GM19328 (cell line): ENCODE results near the gene FAAH.

ENCODE experiments used
- ATAC-seq: cut with Tn5 transposase; IDR thresholded peaks from one replicate; pipeline ENCODE4 v1.9.1; 2021; ENCODE audit warnings: mild to moderate bottlenecking, moderate library complexity; ENCODE audit not compliant: unreplicated experiment

FAAH gene

DNA sequence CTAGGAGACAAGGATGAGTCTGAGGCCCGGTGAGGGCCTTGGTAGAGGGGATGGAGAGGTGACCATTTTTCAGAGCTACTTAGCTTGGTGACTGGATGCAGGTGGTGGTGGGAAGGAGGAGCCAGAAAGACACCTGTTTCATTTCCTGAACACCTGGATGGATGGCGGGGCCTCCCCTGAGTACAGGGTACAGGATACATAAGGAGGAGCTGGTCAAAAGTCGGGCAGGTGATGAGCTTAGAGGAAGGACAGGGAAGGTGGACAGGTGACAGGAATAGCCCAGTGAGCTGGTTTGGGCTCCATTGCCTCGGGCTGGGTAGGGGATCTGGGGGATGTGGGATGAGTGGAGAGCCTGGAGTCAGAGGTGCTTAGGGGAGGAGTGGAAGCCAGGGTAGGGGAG is 6.3 kb downstream of the FAAH start:
- ATAC-seq = no peak

DNA sequence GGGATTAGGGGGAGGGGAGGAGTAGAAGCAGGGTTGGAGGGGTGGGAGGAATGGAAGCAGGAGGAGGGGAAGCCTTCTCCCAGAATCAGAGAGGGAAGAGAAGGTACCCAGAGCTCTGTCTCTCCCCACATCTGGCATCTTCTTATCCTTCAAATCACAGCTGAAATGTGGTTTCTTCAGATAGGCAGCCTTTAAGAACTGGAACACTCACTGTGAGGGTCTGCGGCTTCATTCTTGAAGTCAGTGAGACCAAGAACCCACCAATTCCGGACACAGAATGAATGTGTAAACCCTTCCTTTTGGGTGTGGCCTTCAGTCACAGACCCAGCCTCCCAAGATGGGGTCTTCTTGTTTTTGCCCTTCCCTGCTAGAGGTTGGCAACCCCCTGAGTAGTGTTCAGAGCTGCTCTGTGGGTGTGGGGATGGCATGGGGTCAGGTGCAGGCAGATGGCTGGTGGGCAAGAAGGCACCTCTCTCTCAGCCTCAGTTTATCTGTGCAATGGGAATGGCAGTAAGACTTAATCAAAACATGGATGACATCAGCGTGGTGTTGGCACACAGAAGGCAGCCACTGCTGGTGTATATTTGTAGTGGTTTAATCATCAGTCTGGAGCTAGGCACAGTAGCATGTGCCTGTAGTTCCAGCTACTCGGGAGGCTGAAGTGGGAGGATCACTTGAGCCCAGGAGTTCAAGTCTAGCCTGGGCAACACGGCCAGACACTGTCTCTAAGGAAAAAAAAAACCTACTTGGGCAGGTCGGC is 7.2 kb downstream of the FAAH start:
- no peak for ATAC-seq

DNA sequence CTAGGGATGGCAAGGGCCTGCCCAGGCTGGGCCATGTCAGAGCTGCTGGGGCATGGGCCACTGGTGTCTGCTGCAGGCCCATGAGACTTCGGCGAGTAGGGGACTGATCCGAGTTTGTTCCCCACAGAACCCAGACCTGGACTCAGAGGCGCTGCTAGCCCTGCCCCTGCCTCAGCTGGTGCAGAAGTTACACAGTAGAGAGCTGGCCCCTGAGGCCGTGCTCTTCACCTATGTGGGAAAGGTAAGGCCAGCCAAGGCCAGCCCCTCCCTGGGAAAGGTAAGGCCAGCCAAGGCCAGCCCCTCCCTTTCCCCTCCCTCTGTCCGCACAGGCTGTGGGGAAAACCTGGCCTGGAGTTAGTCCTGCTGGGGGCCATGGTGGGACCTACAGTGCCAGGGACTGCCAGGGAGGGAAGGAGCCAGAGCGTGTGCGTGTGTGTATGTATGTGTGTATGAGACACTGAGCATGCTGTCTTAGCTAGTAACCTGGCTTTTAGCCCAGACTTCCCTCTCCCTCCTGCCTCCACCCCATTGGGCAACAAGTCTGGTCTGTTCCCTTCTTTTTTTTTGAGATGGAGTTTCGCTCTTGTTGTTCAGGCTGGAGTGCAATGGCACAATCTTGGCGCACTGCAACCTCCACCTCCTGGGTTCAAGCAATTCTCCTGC is 8.0 kb downstream of the FAAH start:
- no peak for ATAC-seq

DNA sequence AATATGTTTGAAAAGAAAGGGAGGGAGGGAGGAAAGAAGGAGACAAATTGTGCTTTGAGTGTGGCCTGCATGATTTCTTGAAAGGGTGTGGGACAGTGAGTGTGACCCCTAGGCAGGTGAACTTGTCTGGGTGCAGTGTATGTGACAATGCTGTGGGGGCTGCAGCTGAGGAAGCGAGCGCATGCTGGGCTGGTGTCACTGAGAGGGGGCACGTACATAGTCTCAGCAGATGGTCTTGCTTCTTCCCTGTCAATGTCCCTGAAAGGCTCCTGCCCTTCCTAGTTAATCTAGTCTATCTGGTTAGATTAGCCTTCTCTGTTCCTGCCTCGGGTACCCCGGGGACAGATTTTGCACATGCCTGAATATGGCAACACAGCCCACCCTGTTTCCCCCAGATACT is 9.8 kb downstream of the FAAH start:
- ATAC-seq = no peak

DNA sequence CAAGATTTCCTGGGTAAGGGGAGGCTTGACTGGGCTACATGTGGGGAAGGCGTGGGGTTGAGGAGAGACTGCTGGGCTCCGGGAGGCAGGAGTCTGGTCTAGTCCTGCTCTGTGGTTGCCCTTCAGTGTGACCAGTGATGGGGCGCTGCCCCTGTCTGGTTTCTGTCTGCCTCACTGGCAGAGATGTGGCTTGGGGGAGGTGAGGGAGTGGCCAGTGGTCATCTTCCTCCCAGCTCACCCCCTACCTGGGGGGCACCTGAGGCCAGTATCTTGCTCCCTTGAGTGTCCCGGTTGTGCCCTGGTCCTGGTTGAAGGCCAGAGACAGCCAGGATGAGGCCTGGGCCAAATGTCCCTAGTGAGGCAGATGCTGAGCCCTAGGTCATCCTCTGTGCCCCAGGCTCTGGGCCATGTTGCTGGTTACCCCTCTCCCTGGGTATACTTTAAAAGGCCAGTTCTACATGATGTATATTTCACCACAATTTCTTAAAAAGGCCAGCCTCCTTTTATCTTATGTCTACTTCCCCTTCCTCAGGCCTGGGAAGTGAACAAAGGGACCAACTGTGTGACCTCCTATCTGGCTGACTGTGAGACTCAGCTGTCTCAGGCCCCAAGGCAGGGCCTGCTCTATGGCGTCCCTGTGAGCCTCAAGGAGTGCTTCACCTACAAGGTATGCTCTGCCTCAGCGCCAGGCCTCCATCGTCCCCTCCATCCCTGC is 10.5 kb downstream of the FAAH start:
- ATAC-seq = no peak

DNA sequence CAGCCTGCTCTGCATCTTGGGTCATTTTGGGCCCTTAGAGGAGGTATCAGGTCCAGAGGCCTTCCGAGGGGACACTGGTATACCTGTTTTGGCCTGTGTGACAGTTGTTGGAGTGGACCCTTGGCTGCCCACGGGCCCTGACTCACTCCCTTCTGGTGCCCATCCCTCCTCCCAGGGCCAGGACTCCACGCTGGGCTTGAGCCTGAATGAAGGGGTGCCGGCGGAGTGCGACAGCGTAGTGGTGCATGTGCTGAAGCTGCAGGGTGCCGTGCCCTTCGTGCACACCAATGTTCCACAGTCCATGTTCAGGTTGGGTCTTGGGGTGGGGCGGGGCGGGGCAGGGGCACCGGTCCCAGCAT is 11.1 kb downstream of the FAAH start:
- ATAC-seq = no peak

DNA sequence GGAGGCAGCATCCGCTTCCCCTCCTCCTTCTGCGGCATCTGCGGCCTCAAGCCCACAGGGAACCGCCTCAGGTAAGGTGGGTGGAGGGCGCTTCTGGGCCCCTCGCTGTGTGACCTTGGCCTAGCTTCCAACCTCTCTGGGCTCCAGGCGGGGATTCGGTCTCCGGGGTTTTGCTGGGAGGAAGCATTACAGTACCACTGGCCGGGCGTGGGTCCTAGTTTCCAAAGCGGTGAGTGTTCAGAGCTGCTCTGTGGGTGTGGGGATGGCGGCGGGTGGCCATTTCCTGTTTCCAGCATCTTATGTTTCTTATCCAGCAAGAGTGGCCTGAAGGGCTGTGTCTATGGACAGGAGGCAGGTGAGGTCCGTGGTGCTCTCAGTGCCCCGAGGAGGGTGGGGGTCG is 11.6 kb downstream of the FAAH start:
- no peak for ATAC-seq

DNA sequence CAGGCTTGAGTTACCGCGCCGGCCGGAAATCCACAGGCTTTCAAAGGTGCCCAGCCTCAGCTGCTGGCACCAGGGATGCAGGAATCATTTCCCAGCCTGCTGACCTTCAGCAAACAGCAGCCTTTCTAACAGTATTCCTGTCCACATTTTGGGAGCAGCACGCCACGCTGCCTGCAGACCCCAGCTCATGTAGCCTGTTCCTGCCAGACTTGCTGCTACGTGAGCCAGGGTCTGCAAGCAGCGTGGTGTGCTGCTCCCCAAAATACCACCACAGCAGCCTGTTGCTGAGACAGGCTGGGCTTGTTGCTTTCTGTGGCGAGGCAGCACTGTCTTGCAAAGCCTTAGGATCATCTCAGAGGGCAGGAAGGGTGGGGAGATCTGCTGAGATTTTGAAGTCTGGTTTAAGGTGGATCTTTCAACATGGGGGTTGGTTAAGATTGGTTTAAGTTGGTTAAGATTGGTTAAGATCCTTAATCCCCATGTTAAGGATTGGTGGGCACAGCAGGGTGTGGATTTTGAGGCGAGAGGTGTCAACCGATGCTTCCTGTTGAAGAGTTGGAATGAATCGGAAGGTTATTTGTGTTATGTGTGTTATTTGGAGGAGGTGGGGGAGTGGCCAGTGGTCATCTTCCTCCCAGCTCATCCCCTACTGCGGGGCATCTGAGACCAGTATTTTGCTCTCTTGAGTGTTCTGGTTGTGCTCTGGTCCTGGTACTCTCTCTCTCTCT is 12.9 kb downstream of the FAAH start:
- no peak for ATAC-seq

DNA sequence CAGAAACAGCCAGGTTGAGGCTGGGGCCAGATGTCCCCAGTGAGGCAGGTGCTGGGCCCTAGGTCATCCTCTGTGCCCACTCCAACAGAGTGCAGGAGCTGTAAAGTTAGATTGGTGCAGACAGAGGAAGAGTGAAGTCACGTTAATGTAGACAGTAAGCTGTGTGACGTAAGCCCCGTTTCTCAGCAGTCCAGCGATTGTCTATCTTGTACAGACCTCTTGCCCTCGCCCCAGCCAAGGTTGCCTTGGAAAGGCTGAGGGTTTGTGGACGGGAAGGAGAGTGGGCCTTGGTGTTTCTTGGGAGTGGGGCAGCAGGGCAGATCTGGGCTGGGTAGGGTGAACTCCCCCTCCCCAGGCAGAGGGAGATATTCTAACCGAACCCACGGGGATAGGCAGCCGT is 13.5 kb downstream of the FAAH start:
- ATAC-seq = no peak

DNA sequence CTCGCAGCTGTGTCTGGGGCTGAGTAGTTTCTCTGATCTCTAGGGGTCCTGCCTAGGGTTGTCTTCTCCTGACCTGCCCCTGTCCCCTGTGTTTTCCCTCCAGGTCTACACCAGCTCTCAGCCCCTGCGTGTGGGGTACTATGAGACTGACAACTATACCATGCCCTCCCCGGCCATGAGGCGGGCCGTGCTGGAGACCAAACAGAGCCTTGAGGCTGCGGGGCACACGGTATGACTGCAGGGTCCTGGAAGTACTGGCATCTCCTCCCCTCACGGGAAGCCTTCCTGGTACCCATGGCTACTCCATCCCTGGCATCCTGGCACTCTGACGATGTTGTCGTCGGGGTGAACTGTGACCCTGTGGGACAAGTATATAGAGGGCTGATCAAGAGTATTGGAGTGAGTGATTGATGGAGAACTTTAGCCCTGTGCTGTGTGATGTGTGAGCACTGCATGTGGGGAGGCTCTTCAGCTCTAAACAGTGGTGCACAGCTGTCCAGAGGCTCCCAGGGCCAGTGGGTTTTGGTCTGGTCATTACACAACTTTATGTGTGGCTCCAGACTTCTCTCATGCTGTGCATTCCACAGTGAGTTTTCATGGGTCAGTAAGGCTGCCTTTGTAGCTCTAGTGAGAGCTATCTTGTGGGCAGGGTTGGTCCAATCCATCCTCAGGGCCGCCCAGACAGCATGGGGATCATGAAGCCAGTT is 14.4 kb downstream of the FAAH start:
- ATAC-seq = no peak

DNA sequence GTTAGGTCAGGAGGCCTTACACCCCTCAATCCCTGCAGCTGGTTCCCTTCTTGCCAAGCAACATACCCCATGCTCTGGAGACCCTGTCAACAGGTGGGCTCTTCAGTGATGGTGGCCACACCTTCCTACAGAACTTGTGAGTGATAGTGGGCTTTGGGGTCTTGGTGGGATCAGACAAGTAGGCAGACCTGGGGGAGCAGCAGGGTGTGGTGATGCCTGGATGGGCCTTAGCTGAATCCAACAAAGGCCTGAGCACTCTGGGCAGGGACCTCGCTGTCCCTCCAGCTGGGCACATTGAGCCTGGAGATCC is 14.9 kb downstream of the FAAH start:
- ATAC-seq = no peak

DNA sequence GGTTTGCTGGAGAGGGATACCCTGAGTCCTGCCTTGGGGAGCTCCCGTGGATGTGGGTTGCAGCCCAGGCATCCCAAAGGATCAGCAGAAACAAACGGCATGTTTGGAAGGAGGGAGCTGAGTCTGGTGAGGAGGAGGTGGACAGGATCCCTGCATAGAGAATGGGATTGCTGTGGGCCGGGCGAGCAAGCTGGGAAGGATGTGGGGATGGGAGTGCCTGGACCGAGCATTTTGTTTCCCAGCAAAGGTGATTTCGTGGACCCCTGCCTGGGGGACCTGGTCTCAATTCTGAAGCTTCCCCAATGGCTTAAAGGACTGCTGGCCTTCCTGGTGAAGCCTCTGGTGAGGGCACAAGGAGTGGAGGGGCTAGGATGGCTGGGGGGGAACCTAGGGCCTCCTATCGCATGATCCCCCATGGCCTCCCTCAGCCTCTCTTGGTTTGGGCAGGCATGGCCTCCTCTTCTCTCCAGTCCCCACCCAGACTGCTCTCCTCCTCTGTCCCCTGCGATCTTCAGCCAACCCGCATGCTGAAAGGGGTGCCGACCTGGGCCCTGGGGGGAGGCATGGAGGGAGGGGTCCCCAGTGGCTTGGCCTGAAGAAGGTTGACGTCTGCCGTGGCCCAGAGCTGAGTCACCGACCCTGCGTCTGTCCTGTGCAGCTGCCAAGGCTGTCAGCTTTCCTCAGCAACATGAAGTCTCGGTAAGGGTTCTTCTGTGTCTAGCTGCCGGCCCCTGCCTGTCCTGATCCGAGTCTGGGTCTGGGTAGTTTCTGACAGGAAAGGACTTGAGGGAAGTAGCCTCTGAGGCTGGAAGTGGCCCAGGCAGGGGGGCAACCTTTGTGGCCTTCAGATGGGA is 16.3 kb downstream of the FAAH start:
- ATAC-seq = no peak

DNA sequence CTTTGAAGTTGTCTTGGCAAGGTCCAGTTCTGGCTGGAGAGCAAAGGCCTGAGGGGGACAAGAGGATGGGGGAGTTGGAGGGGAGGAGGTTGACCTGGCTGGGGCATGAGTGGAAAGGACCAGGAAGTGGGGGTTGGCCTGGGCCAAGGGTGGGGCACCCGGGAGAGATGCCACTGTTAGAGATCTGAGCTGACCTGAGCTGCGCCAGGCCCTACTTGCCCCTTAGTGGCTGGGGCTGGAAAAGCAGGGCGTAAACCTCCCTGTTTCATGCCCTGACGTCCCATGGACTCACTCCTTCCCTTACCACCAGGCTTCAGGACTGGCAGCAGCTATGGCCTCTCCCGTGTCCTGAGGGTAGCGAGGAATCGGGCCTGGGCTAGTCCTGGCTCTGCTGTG is 16.9 kb downstream of the FAAH start:
- no peak for ATAC-seq

DNA sequence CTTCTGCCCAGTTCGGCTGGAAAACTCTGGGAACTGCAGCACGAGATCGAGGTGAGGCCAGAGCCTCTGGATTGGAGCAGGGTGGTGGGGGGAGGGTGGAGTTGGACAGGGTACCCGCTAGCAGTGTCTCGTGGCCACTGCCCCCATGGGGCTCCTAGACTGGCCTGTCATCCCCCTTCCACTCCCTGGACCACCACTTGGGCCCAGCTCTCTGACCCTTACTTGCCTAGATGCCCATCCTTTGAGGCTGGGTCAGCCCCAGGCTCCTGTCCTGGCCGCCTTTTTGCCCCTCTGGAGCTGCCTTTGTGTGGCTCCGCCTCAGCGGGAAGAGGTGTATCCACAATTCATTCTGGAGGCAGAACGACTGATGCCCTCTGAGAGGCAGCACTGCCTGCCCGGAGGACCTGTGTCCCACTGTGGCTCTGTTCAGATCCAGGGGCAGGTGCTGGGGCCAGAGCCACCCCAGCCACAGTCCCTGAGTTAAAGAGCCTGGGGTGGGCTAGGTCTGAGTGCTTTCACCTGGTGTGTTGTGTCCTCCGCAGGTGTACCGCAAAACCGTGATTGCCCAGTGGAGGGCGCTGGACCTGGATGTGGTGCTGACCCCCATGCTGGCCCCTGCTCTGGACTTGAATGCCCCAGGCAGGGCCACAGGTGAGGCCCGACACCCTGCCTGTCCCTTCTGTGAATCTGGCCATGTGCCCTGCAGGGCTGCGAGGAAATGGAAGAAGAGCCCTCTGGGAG is 17.7 kb downstream of the FAAH start:
- ATAC-seq = no peak

DNA sequence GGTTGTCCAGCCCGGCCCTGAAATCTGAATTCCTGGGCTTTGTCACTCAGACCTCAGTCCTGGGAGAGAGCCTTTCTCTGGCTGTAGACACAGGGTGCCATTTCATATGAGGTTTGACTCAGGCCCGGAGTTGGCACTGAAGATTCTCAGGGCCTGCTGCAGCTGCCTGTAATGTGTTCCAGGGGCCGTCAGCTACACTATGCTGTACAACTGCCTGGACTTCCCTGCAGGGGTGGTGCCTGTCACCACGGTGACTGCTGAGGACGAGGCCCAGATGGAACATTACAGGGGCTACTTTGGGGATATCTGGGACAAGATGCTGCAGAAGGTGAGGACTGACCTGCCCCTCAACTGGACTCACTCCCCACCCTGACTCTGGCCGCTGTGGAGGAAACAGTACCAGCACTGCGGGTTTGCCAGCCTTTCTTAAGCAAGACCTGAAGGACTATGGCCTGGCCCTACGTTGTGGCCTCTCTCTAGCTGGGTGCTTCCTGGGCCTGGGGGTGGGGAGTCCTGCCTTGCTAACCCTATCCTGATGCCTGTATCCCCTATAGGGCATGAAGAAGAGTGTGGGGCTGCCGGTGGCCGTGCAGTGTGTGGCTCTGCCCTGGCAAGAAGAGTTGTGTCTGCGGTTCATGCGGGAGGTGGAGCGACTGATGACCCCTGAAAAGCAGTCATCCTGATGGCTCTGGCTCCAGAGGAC is 18.9 kb downstream of the FAAH start:
- no peak for ATAC-seq

DNA sequence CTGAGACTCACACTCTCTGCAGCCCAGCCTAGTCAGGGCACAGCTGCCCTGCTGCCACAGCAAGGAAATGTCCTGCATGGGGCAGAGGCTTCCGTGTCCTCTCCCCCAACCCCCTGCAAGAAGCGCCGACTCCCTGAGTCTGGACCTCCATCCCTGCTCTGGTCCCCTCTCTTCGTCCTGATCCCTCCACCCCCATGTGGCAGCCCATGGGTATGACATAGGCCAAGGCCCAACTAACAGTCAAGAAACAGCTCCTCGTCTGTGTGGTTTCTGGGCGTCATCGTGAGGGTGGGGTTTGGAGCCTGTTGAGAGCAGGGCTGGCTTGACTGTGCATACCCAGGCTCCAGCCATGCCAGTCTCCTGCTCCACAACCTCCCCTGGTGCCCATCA is 19.5 kb downstream of the FAAH start:
- ATAC-seq = peak; percentile 62

DNA sequence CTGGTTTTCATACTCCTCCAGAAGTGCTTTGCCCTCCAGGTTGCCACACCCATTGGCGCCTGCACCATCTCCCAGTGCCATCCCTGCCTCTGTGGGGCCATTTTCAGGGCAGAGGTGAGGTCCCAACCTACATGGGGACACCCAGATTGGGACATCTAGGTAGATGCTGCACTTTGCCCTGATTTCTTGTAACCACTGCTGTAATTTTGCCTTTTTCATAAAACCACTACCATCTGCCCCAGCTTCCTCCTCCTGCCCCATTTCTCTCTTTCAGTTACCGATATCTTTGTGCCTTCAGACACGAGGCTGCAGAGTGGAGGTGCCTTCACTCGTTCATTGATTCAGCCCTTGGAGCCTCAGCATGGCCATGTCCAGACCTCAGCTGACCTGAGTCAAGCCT is 21.4 kb downstream of the FAAH start:
- ATAC-seq = no peak

DNA sequence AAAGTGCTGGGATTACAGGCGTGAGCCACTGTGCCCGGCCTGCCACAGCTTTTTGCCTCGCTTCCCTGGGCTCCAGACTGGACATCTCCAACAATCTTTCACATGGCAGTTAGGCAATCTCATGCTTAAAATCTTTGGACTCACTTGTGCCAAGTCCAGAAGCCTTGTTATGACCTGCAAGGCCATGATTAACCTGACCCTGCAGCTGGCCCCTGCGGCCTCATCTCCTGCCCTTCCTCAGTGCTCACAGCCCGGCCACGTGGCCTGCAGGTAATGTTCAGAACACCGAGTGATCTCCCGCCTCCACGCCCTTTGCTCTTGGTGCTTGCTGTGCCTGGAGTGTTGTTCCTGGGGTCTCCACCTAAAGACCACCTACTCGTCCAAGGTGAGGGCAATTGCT is 24.9 kb downstream of the FAAH start:
- ATAC-seq = no peak

DNA sequence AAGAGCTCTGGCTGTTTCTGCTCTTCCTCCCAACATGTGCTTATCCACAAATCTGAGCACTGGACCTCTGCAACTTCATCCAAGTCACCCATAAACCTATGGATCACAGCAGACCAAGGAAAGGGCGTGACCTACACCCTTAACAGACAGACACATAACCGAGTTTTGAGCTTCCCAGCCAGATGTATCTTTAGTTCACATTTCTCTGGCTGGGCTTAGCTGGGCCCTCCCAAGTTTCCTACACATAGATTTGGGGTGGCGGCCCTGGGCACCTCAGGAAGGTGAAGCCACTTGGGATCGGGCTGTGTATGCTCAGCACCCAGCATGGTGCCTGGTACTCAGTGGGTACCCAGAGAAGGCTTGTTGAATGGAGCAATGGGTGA is 26.4 kb downstream of the FAAH start:
- no peak for ATAC-seq
